K562 (cell line): ENCODE data around the gene TMTC2. TPM values are rescaled to one million over a fixed set of nuclear protein-coding genes. Genes with fewer than 3 reads are reported as not detected.

Source experiments
- ATAC-seq: fragments of 200-7000 bp; cut with Tn5 transposase; 3 replicates; pipeline ENCODE4 v1.9.1; 2020; ENCODE audit warnings: moderate library complexity
- BruUV-seq: library from RNA; stranded (reverse); fragments of 400-500 nt; replicated peaks from 2 replicates; lab custom pipeline; 2021; lab: Mats Ljungman, UMichigan
- CTCF ChIA-PET: fragments of 300-600 bp; formaldehyde crosslinking; extraction: SDS; loops from one replicate; lab custom pipeline; 2021; ENCODE audit warnings: low intra/inter-chr PET ratio; lab: Yijun Ruan, JAX
- POLR2A ChIA-PET: fragments of 300-600, 350-650 bp; sonication (Branson Sonifier 250); formaldehyde crosslinking; extraction: SDS; loops from one replicate; lab custom pipeline; 2021; ENCODE audit warnings: antibody characterized with exemption, inconsistent platforms; lab: Yijun Ruan, JAX
- DNase-seq, 4 experiments: peaks; one replicate each; pipeline versions ENCODE4 v3.0.0 to v3.0.0-alpha.2; 2011 to 2018; ENCODE audit warnings: low spot score in 3 of 4, mixed read lengths in 3 of 4; ENCODE audit errors: extremely low read depth in 1 of 4
- FAIRE-seq: peaks from 2 replicates; lab custom pipeline; 2011; peaks lifted over from hg19 to GRCh38; lab: Jason Lieb, UNC
- H2AFZ ChIP-seq: 2 replicates; pipeline ENCODE4 v1.6.0; 2011; ENCODE audit warnings: low read depth, low read length, control low read depth, inconsistent platforms
- H3K27ac ChIP-seq: fragments of 200-600 bp; 3 replicates; pipeline ENCODE4 v1.8.0; 2011; ENCODE audit warnings: low read depth, mild to moderate bottlenecking, control low read depth, inconsistent platforms, low read length, moderate library complexity, mixed read lengths; ENCODE audit errors: extremely low read depth
- H3K27me3 ChIP-seq, 2 experiments: fragments of 300-600 bp in 1 of 2; 2 replicates in 1 of 2; 3 replicates in 1 of 2; pipeline versions ENCODE4 v1.6.0 to v1.8.0; 2011; ENCODE audit warnings: inconsistent platforms in 2 of 2, low read length in 2 of 2, mild to moderate bottlenecking in 1 of 2, mixed read lengths in 1 of 2, moderate library complexity in 1 of 2; ENCODE audit not compliant: control insufficient read depth in 2 of 2, insufficient read depth in 2 of 2
- H3K36me3 ChIP-seq: fragments of 300-600 bp; 3 replicates; pipeline ENCODE4 v1.8.0; 2011; ENCODE audit warnings: mild to moderate bottlenecking, low read length, inconsistent platforms; ENCODE audit not compliant: control insufficient read depth, insufficient read depth
- H3K4me1 ChIP-seq, 2 experiments: fragments of 200-600 bp in 1 of 2; replicated peaks in 1 of 2; 2 replicates in 1 of 2; 3 replicates in 1 of 2; pipeline versions ENCODE4 v1.5.1 to v1.8.0; 2011; ENCODE audit warnings: inconsistent platforms in 2 of 2, low read length in 2 of 2, mild to moderate bottlenecking in 1 of 2, mixed read lengths in 1 of 2, moderate library complexity in 1 of 2; ENCODE audit not compliant: control insufficient read depth in 2 of 2, insufficient read depth in 2 of 2
- H3K4me2 ChIP-seq: 2 replicates; pipeline ENCODE4 v1.6.1; 2011; ENCODE audit warnings: low read length, control low read depth, inconsistent platforms, mixed read lengths; ENCODE audit not compliant: insufficient read depth
- H3K4me3 ChIP-seq: fragments of 200-600 bp; sonication (generic), shearing (Covaris generic); 2 replicates; pipeline ENCODE4 v1.5.1; 2016; ENCODE audit warnings: control low read depth, inconsistent platforms
- H3K79me2 ChIP-seq: fragments of 200-600 bp; 3 replicates; pipeline ENCODE4 v1.8.0; 2011; ENCODE audit warnings: low read length, inconsistent platforms; ENCODE audit not compliant: control insufficient read depth, insufficient read depth
- H3K9ac ChIP-seq, 2 experiments: 2 replicates each; pipeline versions ENCODE4 v1.6.0 to v1.6.1; 2011; ENCODE audit warnings: low read depth in 2 of 2, low read length in 2 of 2, control low read depth in 1 of 2, inconsistent platforms in 1 of 2, mild to moderate bottlenecking in 1 of 2, mixed read lengths in 1 of 2; ENCODE audit not compliant: insufficient read depth in 1 of 2
- H3K9me1 ChIP-seq: one replicate; pipeline ENCODE4 v1.6.0; 2011; ENCODE audit warnings: inconsistent platforms, mild to moderate bottlenecking, low read length, moderate library complexity; ENCODE audit not compliant: control insufficient read depth, insufficient read depth
- H3K9me3 ChIP-seq: replicated peaks from 2 replicates; pipeline ENCODE4 v1.5.1; 2011; ENCODE audit warnings: low read depth, low read length, inconsistent platforms; ENCODE audit not compliant: control insufficient read depth, insufficient read depth
- H4K20me1 ChIP-seq: replicated peaks from 2 replicates; pipeline ENCODE4 v1.6.1; 2011; ENCODE audit warnings: low read length, inconsistent platforms, mixed read lengths; ENCODE audit not compliant: control insufficient read depth, insufficient read depth
- ARID1B ChIP-seq: fragments of 450-650 bp; IDR thresholded peaks from 2 replicates; pipeline ENCODE4 v1.6.1; 2016; ENCODE audit warnings: antibody characterized with exemption, mild to moderate bottlenecking, inconsistent platforms
- MXI1 ChIP-seq: IDR thresholded peaks from 2 replicates; pipeline ENCODE4 v1.6.1; 2011; ENCODE audit warnings: low read depth, mild to moderate bottlenecking, improper control_type of control experiment, low read length
- SAFB ChIP-seq: fragments of 200-400 bp; formaldehyde crosslinking; IDR thresholded peaks from 2 replicates; pipeline ENCODE4 v1.6.1; 2017; ENCODE audit warnings: low read depth, low read length, borderline replicate concordance
- SOX6 ChIP-seq: fragments of 450-650 bp; IDR thresholded peaks from 2 replicates; pipeline ENCODE4 v1.6.1; 2014; ENCODE audit warnings: mild to moderate bottlenecking
- SREBF1 ChIP-seq: fragments of 150-350 bp; IDR thresholded peaks from 2 replicates; pipeline ENCODE4 v1.6.1; 2014; ENCODE audit warnings: antibody characterized with exemption, low read depth, low read length, borderline replicate concordance
- XRCC5 ChIP-seq: fragments of 200-400 bp; formaldehyde crosslinking; IDR thresholded peaks from 2 replicates; pipeline ENCODE4 v1.6.1; 2017; ENCODE audit warnings: low read depth, mild to moderate bottlenecking, low read length
- ZNF140 ChIP-seq: fragments of 250-450 bp; sonication (Bioruptor Pico); IDR thresholded peaks from 2 replicates; pipeline ENCODE4 v1.8.0; 2021; ENCODE audit warnings: moderate library complexity, mild to moderate bottlenecking, inconsistent platforms
- ZNF224 ChIP-seq: sonication (generic); formaldehyde crosslinking; IDR thresholded peaks from 2 replicates; pipeline ENCODE4 v1.8.0; 2022; ENCODE audit warnings: mild to moderate bottlenecking, missing genetic modification reagents
- ZNF311 ChIP-seq: fragments of 250-450 bp; sonication (Bioruptor Pico); IDR thresholded peaks from 2 replicates; pipeline ENCODE4 v1.4.0; 2020; ENCODE audit warnings: mild to moderate bottlenecking, moderate library complexity
- ZNF507 ChIP-seq: conservative IDR thresholded peaks from 2 replicates; pipeline ENCODE4 v1.6.1; 2017; ENCODE audit warnings: missing genetic modification characterization, missing compliant biosample characterization
- ZNF780A ChIP-seq: fragments of 250-450 bp; sonication (Bioruptor Pico); IDR thresholded peaks from 2 replicates; pipeline ENCODE4 v1.5.0; 2021; ENCODE audit warnings: mild to moderate bottlenecking
- WGBS: fragments of 100-300 bp; shearing (Covaris generic); methylation state at CpG from one replicate; pipeline ENCODE4 v1.1.6; 2016; ENCODE audit warnings: low coverage, mixed read lengths; ENCODE audit not compliant: insufficient coverage; ENCODE audit errors: missing lambda C conversion rate; 5-methylcytosine and 5-hydroxymethylcytosine counted together
- in situ Hi-C: fragments of 300-500 bp; cut with MboI; formaldehyde crosslinking; loops from 4 replicates; pipeline ENCODE4 v1.15.0; 2018; ENCODE audit warnings: inconsistent platforms, mixed read lengths
- intact Hi-C: fragments of 100-400 bp; cut with micrococcal nuclease; formaldehyde crosslinking; loops from 2 replicates; pipeline ENCODE4 v1.14.2; 2022
- polyA plus RNA-seq, 8 experiments: library from polyadenylated mRNA; depleted of rRNA in 4 of 8; stranded (reverse) in 5 of 8; unstranded in 3 of 8; fragments of >200 nt; fragmentation: Nextera tagmentation in 2 of 8; fragmentation: Illumina TruSeq in 1 of 8; extraction: Ambion mirVana in 2 of 8; extraction: Trizol in 1 of 8; gene quantifications; 2 replicates each; pipeline versions ENCODE4 v1.2.1 to v1.2.3, GENCODE V29; 2011 to 2014; ENCODE audit warnings: inconsistent platforms in 1 of 8, missing spikeins in 1 of 8
- total RNA-seq, 7 experiments: library from RNA; depleted of rRNA in 6 of 7; stranded (reverse); fragments of >200 nt in 6 of 7; fragmentation: Illumina TruSeq in 2 of 7; extraction: Trizol in 2 of 7; gene quantifications; 2 replicates each; pipeline versions ENCODE4 v1.2.1 to v1.2.3, GENCODE V29; 2011 to 2021; ENCODE audit warnings: low replicate concordance in 1 of 7
- TF ChIP-seq, protein P1 (sequence below): sonication (generic); formaldehyde crosslinking; IDR thresholded peaks from 2 replicates; pipeline ENCODE4 v1.8.0; 2022; ENCODE audit warnings: mild to moderate bottlenecking, missing genetic modification reagents
- TF ChIP-seq, protein P2 (sequence below): sonication (generic); formaldehyde crosslinking; IDR thresholded peaks from 2 replicates; pipeline ENCODE4 v1.8.1; 2023; ENCODE audit warnings: mild to moderate bottlenecking, missing genetic modification reagents, moderate library complexity

TMTC2 gene
- total and polyA plus RNA-seq, 9 of the 15 experiments (the other 6 are each of a cell fraction or from before 2014, with no cell fraction given): 0.29 to 1.1 (median 0.55) TPM

DNA sequence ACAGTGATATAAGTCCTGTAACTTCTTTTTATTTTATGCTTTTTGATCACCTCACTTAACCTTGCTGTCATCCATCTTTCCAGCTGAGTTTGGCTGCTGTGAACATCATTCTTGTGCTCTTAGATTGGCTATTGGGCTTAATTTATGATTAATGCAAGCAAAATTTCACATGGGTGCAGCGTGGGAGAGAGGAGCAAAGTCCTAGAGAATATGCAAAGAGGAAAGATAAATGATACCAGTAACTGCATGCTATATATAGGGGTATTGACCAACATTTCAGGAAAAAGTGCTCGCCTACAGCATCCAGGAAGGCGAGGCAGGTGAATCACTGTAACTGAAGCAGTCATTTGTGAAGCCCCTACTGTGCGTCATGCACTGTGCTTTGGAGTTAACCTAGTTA is 153.1 kb downstream of the TMTC2 start:
- 0% methylated on average over 4 of the region's 4 CpGs for WGBS
- ChIA-PET CTCF (no interaction called here), POLR2A (no interaction called here)
- Histone ChIP-seq H2AFZ (no peak overlapping the region), H3K4me2 (no peak overlapping the region), H3K4me1 (no peaks in the 10 kb centered on the region), H3K9me3 (no peaks in the 10 kb centered on the region), H3K79me2 (no peaks in the 10 kb centered on the region), H4K20me1 (no peaks in the 10 kb centered on the region), H3K9ac (no peak overlapping the region), H3K36me3 (no peaks in the 10 kb centered on the region), H3K4me3 (no peak overlapping the region), H3K27ac (no peak overlapping the region), H3K9me1 (no peaks in the 10 kb centered on the region), H3K27me3 (no peaks in the 10 kb centered on the region)
- DNase-seq (no peak), ATAC-seq (no peak), FAIRE-seq (no peak)
- TF ChIP-seq SAFB: no peak
- no peak for TF ChIP-seq ZNF507
- TF ChIP-seq, protein P1, sequence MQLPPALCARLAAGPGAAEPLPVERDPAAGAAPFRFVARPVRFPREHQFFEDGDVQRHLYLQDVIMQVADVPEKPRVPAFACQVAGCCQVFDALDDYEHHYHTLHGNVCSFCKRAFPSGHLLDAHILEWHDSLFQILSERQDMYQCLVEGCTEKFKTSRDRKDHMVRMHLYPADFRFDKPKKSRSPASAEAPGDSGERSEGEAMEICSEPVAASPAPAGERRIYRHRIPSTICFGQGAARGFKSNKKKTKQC (CRISPR knock-in tag): no peak
- TF ChIP-seq ZNF311: no peak
- TF ChIP-seq SREBF1: no peak
- TF ChIP-seq ZNF140: no peak
- in situ Hi-C loops (no loop called here), intact Hi-C loops (no loop called here)
- BruUV-seq: no TSS peak

DNA sequence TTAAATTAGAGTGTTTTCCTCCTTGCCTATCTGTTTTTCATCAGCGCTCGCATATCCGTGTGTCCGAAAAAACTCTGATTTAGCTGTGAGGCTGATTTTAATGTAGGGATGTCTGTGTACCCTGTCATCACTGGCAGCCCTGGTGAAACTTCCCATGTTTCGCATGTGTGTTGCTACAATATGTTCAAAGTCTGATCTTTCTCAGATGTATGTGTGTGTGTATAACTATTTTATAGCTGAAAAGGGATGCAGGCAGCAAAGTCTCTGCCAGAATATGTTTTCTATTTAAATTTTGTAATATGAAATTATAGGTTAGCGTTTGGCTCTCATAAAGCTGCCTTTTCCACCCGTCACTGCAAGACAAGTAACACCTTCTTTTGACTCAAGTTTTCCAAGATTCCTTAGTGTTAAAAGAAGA is 154.8 kb downstream of the TMTC2 start:
- Histone ChIP-seq H3K36me3 (no peaks in the 10 kb centered on the region), H3K27me3 (no peaks in the 10 kb centered on the region), H3K9me1 (no peaks in the 10 kb centered on the region), H3K9ac (no peak overlapping the region), H3K4me2 (no peak overlapping the region), H2AFZ (no peak overlapping the region), H3K4me1 (no peaks in the 10 kb centered on the region), H4K20me1 (no peaks in the 10 kb centered on the region), H3K9me3 (no peaks in the 10 kb centered on the region), H3K79me2 (no peaks in the 10 kb centered on the region), H3K4me3 (no peak overlapping the region), H3K27ac (no peak overlapping the region)
- POLR2A ChIA-PET: no interaction called here
- intact Hi-C loops: no loop called here
- CTCF ChIA-PET: interaction anchor here (0.6 kb wide), 1 partner anchor 51 kb away, joined by 3 read pairs; no protein-coding TSS in a partner anchor
- under 1% methylated on average over 7 of the region's 7 CpGs for WGBS
- no peak for TF ChIP-seq ZNF224 (CRISPR knock-in tag)
- TF ChIP-seq ZNF780A (CRISPR knock-in tag): no peak
- TF ChIP-seq XRCC5: no peak
- no peak for TF ChIP-seq ARID1B
- TF ChIP-seq SOX6: no peak
- TF ChIP-seq MXI1: no peak
- TF ChIP-seq, protein P2, sequence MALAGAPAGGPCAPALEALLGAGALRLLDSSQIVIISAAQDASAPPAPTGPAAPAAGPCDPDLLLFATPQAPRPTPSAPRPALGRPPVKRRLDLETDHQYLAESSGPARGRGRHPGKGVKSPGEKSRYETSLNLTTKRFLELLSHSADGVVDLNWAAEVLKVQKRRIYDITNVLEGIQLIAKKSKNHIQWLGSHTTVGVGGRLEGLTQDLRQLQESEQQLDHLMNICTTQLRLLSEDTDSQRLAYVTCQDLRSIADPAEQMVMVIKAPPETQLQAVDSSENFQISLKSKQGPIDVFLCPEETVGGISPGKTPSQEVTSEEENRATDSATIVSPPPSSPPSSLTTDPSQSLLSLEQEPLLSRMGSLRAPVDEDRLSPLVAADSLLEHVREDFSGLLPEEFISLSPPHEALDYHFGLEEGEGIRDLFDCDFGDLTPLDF: no peak
- DNase-seq: no peak
- no peak for FAIRE-seq
- in situ Hi-C loops: no loop called here
- BruUV-seq: no TSS peak
- ATAC-seq: no peak
